A549 (cell line): ENCODE measurements around the gene PTPRG. TPM values are rescaled to one million over a fixed set of nuclear protein-coding genes. Genes with fewer than 3 reads are reported as not detected.

Experiments used
- ATAC-seq, 2 experiments: fragments of 200-7000 bp in 1 of 2; fragments of >200 bp in 1 of 2; cut with Nextera tagmentation in 1 of 2; cut with Tn5 transposase in 1 of 2; 3 replicates each; pipeline versions ENCODE4 v1.8.0 to v1.9.1; 2018 to 2020; ENCODE audit warnings: mild to moderate bottlenecking in 1 of 2, moderate library complexity in 1 of 2
- CTCF ChIA-PET: fragments of 300-600 bp; sonication (Branson Sonifier 250); formaldehyde crosslinking; extraction: SDS; loops from one replicate; lab custom pipeline; 2021; ENCODE audit warnings: antibody characterized with exemption, inconsistent platforms; lab: Yijun Ruan, JAX
- POLR2A ChIA-PET: fragments of 350-600 bp; formaldehyde crosslinking; extraction: SDS; loops from one replicate; lab custom pipeline; 2021; ENCODE audit warnings: antibody characterized with exemption, inconsistent platforms; lab: Yijun Ruan, JAX
- DNase-seq, 2 experiments: peaks; one replicate each; pipeline versions ENCODE4 v3.0.0 to v3.0.0-alpha.2; 2011 to 2016; ENCODE audit warnings: low read depth in 1 of 2, low spot score in 1 of 2
- FAIRE-seq: peaks from 2 replicates; lab custom pipeline; 2011; peaks lifted over from hg19 to GRCh38; lab: Jason Lieb, UNC
- H3K27ac ChIP-seq, 2 experiments: fragments of >200 bp; sonication (Bioruptor Twin); formaldehyde crosslinking; 3 replicates each; pipeline ENCODE4 v1.5.1; 2016 to 2017
- H3K4me1 ChIP-seq: fragments of >200 bp; sonication (Bioruptor Twin); formaldehyde crosslinking; 3 replicates; pipeline ENCODE4 v1.6.1; 2016
- H3K4me2 ChIP-seq: fragments of >200 bp; sonication (Bioruptor Twin); formaldehyde crosslinking; 3 replicates; pipeline ENCODE4 v1.6.1; 2016
- H3K4me3 ChIP-seq: fragments of >200 bp; sonication (Bioruptor Twin); formaldehyde crosslinking; 3 replicates; pipeline ENCODE4 v1.5.1; 2016
- H3K9me3 ChIP-seq: fragments of >200 bp; sonication (Bioruptor Twin); formaldehyde crosslinking; 3 replicates; pipeline ENCODE4 v1.6.1; 2016
- BCL3 ChIP-seq: fragments of >200 bp; sonication (Bioruptor Twin); formaldehyde crosslinking; IDR thresholded peaks from 3 replicates; pipeline ENCODE4 v1.6.1; 2016
- CBX8 ChIP-seq: fragments of 200-600 bp; sonication (generic); IDR thresholded peaks from 2 replicates; pipeline ENCODE4 v1.6.1; 2016
- CTCF ChIP-seq: fragments of >200 bp; sonication (Bioruptor Twin); formaldehyde crosslinking; IDR thresholded peaks from 3 replicates; pipeline ENCODE4 v1.5.1; 2016
- EHF ChIP-seq: fragments of 250-450 bp; sonication (Bioruptor Pico); IDR thresholded peaks from 2 replicates; pipeline ENCODE4 v1.5.0; 2020; ENCODE audit warnings: mild to moderate bottlenecking
- EHMT2 ChIP-seq: fragments of 200-600 bp; sonication (generic); IDR thresholded peaks from 2 replicates; pipeline ENCODE4 v1.6.1; 2016; ENCODE audit warnings: antibody characterized with exemption, low read depth, mild to moderate bottlenecking, moderate library complexity
- ELK1 ChIP-seq: fragments of 150-350 bp; IDR thresholded peaks from 2 replicates; pipeline ENCODE4 v1.6.1; 2014; ENCODE audit warnings: low read depth, mild to moderate bottlenecking, low read length
- ESRRA ChIP-seq: fragments of 150-350 bp; IDR thresholded peaks from 2 replicates; pipeline ENCODE4 v1.6.1; 2014; ENCODE audit warnings: mild to moderate bottlenecking, low read length, borderline replicate concordance
- FOSL2 ChIP-seq, 2 experiments: fragments of 450-650 bp in 1 of 2; fragments of >200 bp in 1 of 2; sonication (Bioruptor Twin) in 1 of 2; formaldehyde crosslinking; IDR thresholded peaks; 2 replicates each; pipeline versions ENCODE4 v1.5.0 to v1.6.1; 2016 to 2020; ENCODE audit warnings: mild to moderate bottlenecking in 1 of 2, moderate library complexity in 1 of 2
- FOXS1 ChIP-seq: fragments of 250-450 bp; sonication (Bioruptor Pico); IDR thresholded peaks from 2 replicates; pipeline ENCODE4 v1.5.0; 2020; ENCODE audit warnings: mild to moderate bottlenecking, moderate library complexity
- HES2 ChIP-seq: fragments of >200 bp; sonication (Bioruptor Twin); formaldehyde crosslinking; IDR thresholded peaks from 2 replicates; pipeline ENCODE4 v1.6.1; 2016
- HOXB5 ChIP-seq: fragments of 250-450 bp; sonication (Bioruptor Pico); IDR thresholded peaks from 2 replicates; pipeline ENCODE4 v1.5.0; 2020; ENCODE audit warnings: mild to moderate bottlenecking, moderate library complexity
- JUN ChIP-seq, 2 experiments: fragments of >200 bp; sonication (Bioruptor Twin); formaldehyde crosslinking; IDR thresholded peaks; 2 replicates in 1 of 2; 3 replicates in 1 of 2; pipeline ENCODE4 v1.6.1; 2016 to 2017
- JUNB ChIP-seq: fragments of >200 bp; sonication (Bioruptor Twin); formaldehyde crosslinking; IDR thresholded peaks from 2 replicates; pipeline ENCODE4 v1.6.1; 2016
- KDM5A ChIP-seq: fragments of 200-600 bp; sonication (generic); IDR thresholded peaks from 2 replicates; pipeline ENCODE4 v1.6.1; 2016; ENCODE audit warnings: antibody characterized with exemption, mild to moderate bottlenecking
- MAFK ChIP-seq: fragments of 450-650 bp; IDR thresholded peaks from 2 replicates; pipeline ENCODE4 v1.6.1; 2014; ENCODE audit not compliant: partially characterized antibody
- MAX ChIP-seq: IDR thresholded peaks from 2 replicates; pipeline ENCODE4 v1.6.1; 2012
- MAZ ChIP-seq: fragments of 150-350 bp; IDR thresholded peaks from 2 replicates; pipeline ENCODE4 v1.6.1; 2014; ENCODE audit warnings: antibody characterized with exemption, low read depth, low read length, borderline replicate concordance
- MYC ChIP-seq: IDR thresholded peaks from 2 replicates; pipeline ENCODE4 v1.6.1; 2012; ENCODE audit warnings: mild to moderate bottlenecking, inconsistent platforms, low read length, improper control_type of control experiment, borderline replicate concordance
- NFE2L2 ChIP-seq: fragments of 150-350 bp; conservative IDR thresholded peaks from 2 replicates; pipeline ENCODE4 v1.6.1; 2014; ENCODE audit warnings: low read length
- NPAS2 ChIP-seq: fragments of 250-450 bp; sonication (Bioruptor Pico); IDR thresholded peaks from 2 replicates; pipeline ENCODE4 v1.8.0; 2022; ENCODE audit warnings: mild to moderate bottlenecking, moderate library complexity, borderline replicate concordance
- POLR2A ChIP-seq: IDR thresholded peaks from 2 replicates; pipeline ENCODE4 v1.6.1; 2012; ENCODE audit warnings: mild to moderate bottlenecking, low read length
- RAD21 ChIP-seq, 2 experiments: fragments of >200 bp in 1 of 2; sonication (Bioruptor Twin) in 1 of 2; formaldehyde crosslinking in 1 of 2; IDR thresholded peaks in 1 of 2; conservative IDR thresholded peaks in 1 of 2; 2 replicates in 1 of 2; 3 replicates in 1 of 2; pipeline ENCODE4 v1.6.1; 2012 to 2018; ENCODE audit warnings: inconsistent platforms in 1 of 2
- SREBF2 ChIP-seq: fragments of 450-650 bp; IDR thresholded peaks from 2 replicates; pipeline ENCODE4 v1.6.1; 2014; ENCODE audit warnings: mild to moderate bottlenecking, moderate library complexity
- ZFP36 ChIP-seq: fragments of 450-650 bp; IDR thresholded peaks from 2 replicates; pipeline ENCODE4 v1.6.1; 2014; ENCODE audit warnings: borderline replicate concordance; ENCODE audit not compliant: partially characterized antibody
- WGBS: methylation state at CpG from one replicate; pipeline ENCODE4 v1.1.6; 2017; ENCODE audit errors: missing lambda C conversion rate; 5-methylcytosine and 5-hydroxymethylcytosine counted together
- polyA plus RNA-seq, 4 experiments: library from polyadenylated mRNA; depleted of rRNA in 3 of 4; stranded (reverse); fragments of >200 nt; fragmentation: RNase III in 1 of 4; extraction: RNeasy Plus Mini Kit Qiagen cat#74134 plus additional on column Dnase treatment in 1 of 4; gene quantifications; 2 replicates in 3 of 4; 3 replicates in 1 of 4; pipeline ENCODE4 v1.2.3, GENCODE V29; 2011 to 2017

Gene PTPRG
- polyA plus RNA-seq, 2 of the 4 experiments (the other 2 are of a cell fraction), result 4.5 to 4.8 TPM

GRCh38 chr3:61821823-61822251 is 260.5 kb downstream of the PTPRG start:
- Histone ChIP-seq H3K9me3 (no peaks in the 10 kb centered on the region), H3K4me2 (no peak overlapping the region), H3K4me1 (no peaks in the 10 kb centered on the region), H3K4me3 (no peak overlapping the region), H3K27ac (no peak overlapping the region)
- DNase-seq, result no peak
- no peak for FAIRE-seq
- ATAC-seq, result no peak
- ChIA-PET CTCF (no interaction called here), POLR2A (no interaction called here)
- WGBS, result 73% methylated on average over 1 of the region's 1 CpG
- TF ChIP-seq KDM5A, result no peak
- no peak for TF ChIP-seq SREBF2
- no peak for TF ChIP-seq BCL3
- TF ChIP-seq HES2, result no peak
- no peak for TF ChIP-seq EHMT2
- no peak for TF ChIP-seq MAZ
- no peak for TF ChIP-seq MYC
- TF ChIP-seq ESRRA, result no peak
- TF ChIP-seq FOSL2 (IDR thresholded peaks at IDR 0.05), result no peak
- no peak for TF ChIP-seq FOSL2 (CRISPR knock-in tag; IDR thresholded peaks at IDR 0.05)
- no peak for TF ChIP-seq NPAS2 (CRISPR knock-in tag)
- no peak for TF ChIP-seq ELK1
- no peak for TF ChIP-seq FOXS1
- no peak for TF ChIP-seq MAX
- no peak for TF ChIP-seq CTCF
- no peak for TF ChIP-seq ZFP36
- no peak for TF ChIP-seq POLR2A
- no peak for TF ChIP-seq CBX8
- no peak for TF ChIP-seq JUNB

GRCh38 chr3:61822588-61822987 is 261.2 kb downstream of the PTPRG start:
- CTCF ChIA-PET, result no interaction called here
- no peak overlapping the region for H3K4me2 ChIP-seq
- ATAC-seq, result no peak
- FAIRE-seq, result no peak
- TF ChIP-seq HES2, result no peak
- TF ChIP-seq, all 56 proteins: peak for 0
- POLR2A ChIA-PET, result no interaction called here
- Histone ChIP-seq H3K4me3 (no peak overlapping the region), H3K9me3 (no peaks in the 10 kb centered on the region), H3K4me1 (no peaks in the 10 kb centered on the region), H3K27ac (no peak overlapping the region)
- WGBS, result 30% methylated on average over 2 of the region's 2 CpGs
- no peak for DNase-seq

GRCh38 chr3:61824553-61825135 is 263.3 kb downstream of the PTPRG start:
- Histone ChIP-seq H3K27ac (no peak overlapping the region), H3K9me3 (no peaks in the 10 kb centered on the region)
- no peak for DNase-seq
- TF ChIP-seq MAFK (no peak), JUN (IDR thresholded peaks at IDR 0.05) (no peak), MAZ (no peak), RAD21 (conservative IDR thresholded peaks at IDR 0.05 in 1 of 2, IDR thresholded peaks at IDR 0.05 in 1 of 2) (no peak), EHF (no peak), HOXB5 (CRISPR knock-in tag) (no peak), NFE2L2 (no peak)
- TF ChIP-seq, all 56 proteins: peak for 0
- WGBS, result 29% methylated on average over 2 of the region's 2 CpGs
- no peak overlapping the region for H3K4me3 ChIP-seq
- H3K4me2 ChIP-seq, result no peak overlapping the region
- ChIA-PET POLR2A (no interaction called here), CTCF (no interaction called here)
- FAIRE-seq (no peak), ATAC-seq (no peak)
- H3K4me1 ChIP-seq, result no peaks in the 10 kb centered on the region
